K562 (cell line): ENCODE measurements around the gene YIPF2. TPM values are rescaled to one million over a fixed set of nuclear protein-coding genes. Genes with fewer than 3 reads are reported as not detected.

Experiments
- ATAC-seq: fragments of 200-7000 bp; cut with Tn5 transposase; 3 replicates; pipeline ENCODE4 v1.9.1; 2020; ENCODE audit warnings: moderate library complexity
- BruUV-seq: library from RNA; stranded (reverse); fragments of 400-500 nt; replicated peaks from 2 replicates; lab custom pipeline; 2021; lab: Mats Ljungman, UMichigan
- CTCF ChIA-PET: fragments of 300-600 bp; formaldehyde crosslinking; extraction: SDS; loops from one replicate; lab custom pipeline; 2021; ENCODE audit warnings: low intra/inter-chr PET ratio; lab: Yijun Ruan, JAX
- POLR2A ChIA-PET: fragments of 300-600, 350-650 bp; sonication (Branson Sonifier 250); formaldehyde crosslinking; extraction: SDS; loops from one replicate; lab custom pipeline; 2021; ENCODE audit warnings: antibody characterized with exemption, inconsistent platforms; lab: Yijun Ruan, JAX
- DNase-seq, 4 experiments: peaks; one replicate each; pipeline versions ENCODE4 v3.0.0 to v3.0.0-alpha.2; 2011 to 2018; ENCODE audit warnings: low spot score in 3 of 4, mixed read lengths in 3 of 4; ENCODE audit errors: extremely low read depth in 1 of 4
- FAIRE-seq: peaks from 2 replicates; lab custom pipeline; 2011; peaks lifted over from hg19 to GRCh38; lab: Jason Lieb, UNC
- H2AFZ ChIP-seq: 2 replicates; pipeline ENCODE4 v1.6.0; 2011; ENCODE audit warnings: low read depth, low read length, control low read depth, inconsistent platforms
- H3K27ac ChIP-seq: fragments of 200-600 bp; 3 replicates; pipeline ENCODE4 v1.8.0; 2011; ENCODE audit warnings: low read depth, mild to moderate bottlenecking, control low read depth, inconsistent platforms, low read length, moderate library complexity, mixed read lengths; ENCODE audit errors: extremely low read depth
- H3K27me3 ChIP-seq, 2 experiments: fragments of 300-600 bp in 1 of 2; 2 replicates in 1 of 2; 3 replicates in 1 of 2; pipeline versions ENCODE4 v1.6.0 to v1.8.0; 2011; ENCODE audit warnings: inconsistent platforms in 2 of 2, low read length in 2 of 2, mild to moderate bottlenecking in 1 of 2, mixed read lengths in 1 of 2, moderate library complexity in 1 of 2; ENCODE audit not compliant: control insufficient read depth in 2 of 2, insufficient read depth in 2 of 2
- H3K36me3 ChIP-seq: fragments of 300-600 bp; 3 replicates; pipeline ENCODE4 v1.8.0; 2011; ENCODE audit warnings: mild to moderate bottlenecking, low read length, inconsistent platforms; ENCODE audit not compliant: control insufficient read depth, insufficient read depth
- H3K4me1 ChIP-seq, 2 experiments: fragments of 200-600 bp in 1 of 2; replicated peaks in 1 of 2; 2 replicates in 1 of 2; 3 replicates in 1 of 2; pipeline versions ENCODE4 v1.5.1 to v1.8.0; 2011; ENCODE audit warnings: inconsistent platforms in 2 of 2, low read length in 2 of 2, mild to moderate bottlenecking in 1 of 2, mixed read lengths in 1 of 2, moderate library complexity in 1 of 2; ENCODE audit not compliant: control insufficient read depth in 2 of 2, insufficient read depth in 2 of 2
- H3K4me2 ChIP-seq: 2 replicates; pipeline ENCODE4 v1.6.1; 2011; ENCODE audit warnings: low read length, control low read depth, inconsistent platforms, mixed read lengths; ENCODE audit not compliant: insufficient read depth
- H3K4me3 ChIP-seq: fragments of 200-600 bp; sonication (generic), shearing (Covaris generic); 2 replicates; pipeline ENCODE4 v1.5.1; 2016; ENCODE audit warnings: control low read depth, inconsistent platforms
- H3K79me2 ChIP-seq: fragments of 200-600 bp; 3 replicates; pipeline ENCODE4 v1.8.0; 2011; ENCODE audit warnings: low read length, inconsistent platforms; ENCODE audit not compliant: control insufficient read depth, insufficient read depth
- H3K9ac ChIP-seq, 2 experiments: 2 replicates each; pipeline versions ENCODE4 v1.6.0 to v1.6.1; 2011; ENCODE audit warnings: low read depth in 2 of 2, low read length in 2 of 2, control low read depth in 1 of 2, inconsistent platforms in 1 of 2, mild to moderate bottlenecking in 1 of 2, mixed read lengths in 1 of 2; ENCODE audit not compliant: insufficient read depth in 1 of 2
- H3K9me1 ChIP-seq: one replicate; pipeline ENCODE4 v1.6.0; 2011; ENCODE audit warnings: inconsistent platforms, mild to moderate bottlenecking, low read length, moderate library complexity; ENCODE audit not compliant: control insufficient read depth, insufficient read depth
- H3K9me3 ChIP-seq: replicated peaks from 2 replicates; pipeline ENCODE4 v1.5.1; 2011; ENCODE audit warnings: low read depth, low read length, inconsistent platforms; ENCODE audit not compliant: control insufficient read depth, insufficient read depth
- H4K20me1 ChIP-seq: replicated peaks from 2 replicates; pipeline ENCODE4 v1.6.1; 2011; ENCODE audit warnings: low read length, inconsistent platforms, mixed read lengths; ENCODE audit not compliant: control insufficient read depth, insufficient read depth
- ASH1L ChIP-seq: fragments of 450-650 bp; IDR thresholded peaks from 2 replicates; pipeline ENCODE4 v1.6.1; 2018; ENCODE audit warnings: borderline replicate concordance, mild to moderate bottlenecking, low read depth; ENCODE audit not compliant: partially characterized antibody
- BRD9 ChIP-seq: fragments of 450-650 bp; IDR thresholded peaks from 2 replicates; pipeline ENCODE4 v1.6.1; 2018; ENCODE audit warnings: low read depth; ENCODE audit not compliant: partially characterized antibody
- CTCFL ChIP-seq: IDR thresholded peaks from 2 replicates; pipeline ENCODE4 v1.6.1; 2011; ENCODE audit warnings: borderline replicate concordance, low read depth, mild to moderate bottlenecking, moderate library complexity, low read length; ENCODE audit not compliant: insufficient read depth, poor library complexity, severe bottlenecking
- EP400 ChIP-seq: fragments of 450-650 bp; IDR thresholded peaks from 2 replicates; pipeline ENCODE4 v1.6.1; 2017; ENCODE audit warnings: antibody characterized with exemption, mild to moderate bottlenecking, moderate library complexity
- NR2C1 ChIP-seq, 2 experiments: fragments of 450-650 bp; IDR thresholded peaks; 2 replicates each; pipeline ENCODE4 v1.6.1; 2017; ENCODE audit warnings: mild to moderate bottlenecking in 2 of 2, antibody characterized with exemption in 1 of 2, inconsistent platforms in 1 of 2, missing compliant biosample characterization in 1 of 2, missing genetic modification characterization in 1 of 2
- SNAPC5 ChIP-seq: fragments of 250-450 bp; sonication (Bioruptor Pico); IDR thresholded peaks from 2 replicates; pipeline ENCODE4 v1.8.0; 2021; ENCODE audit warnings: moderate library complexity, mild to moderate bottlenecking, inconsistent platforms
- STAT6 ChIP-seq: sonication (generic); formaldehyde crosslinking; IDR thresholded peaks from 2 replicates; pipeline ENCODE4 v1.8.1; 2023; ENCODE audit warnings: mild to moderate bottlenecking, missing genetic modification reagents
- ZHX1 ChIP-seq: fragments of 150-350 bp; conservative IDR thresholded peaks from 2 replicates; pipeline ENCODE4 v1.6.1; 2014; ENCODE audit warnings: low read length
- ZNF217 ChIP-seq: sonication (generic); formaldehyde crosslinking; IDR thresholded peaks from 2 replicates; pipeline ENCODE4 v1.8.0; 2022; ENCODE audit warnings: mild to moderate bottlenecking, missing genetic modification reagents
- ZNF551 ChIP-seq: fragments of 250-450 bp; sonication (Bioruptor Pico); IDR thresholded peaks from 2 replicates; pipeline ENCODE4 v1.5.0; 2021; ENCODE audit warnings: mild to moderate bottlenecking, moderate library complexity
- ZNF584 ChIP-seq: fragments of 200-800 bp; sonication (Bioruptor generic); IDR thresholded peaks from 2 replicates; pipeline ENCODE4 v1.6.1; 2016; ENCODE audit warnings: low read depth, mild to moderate bottlenecking, missing genetic modification characterization, missing compliant biosample characterization
- ZNF699 ChIP-seq: fragments of 250-450 bp; sonication (Bioruptor Pico); IDR thresholded peaks from 2 replicates; pipeline ENCODE4 v1.8.0; 2021; ENCODE audit warnings: mild to moderate bottlenecking, moderate library complexity; ENCODE audit not compliant: insufficient replicate concordance
- WGBS: fragments of 100-300 bp; shearing (Covaris generic); methylation state at CpG from one replicate; pipeline ENCODE4 v1.1.6; 2016; ENCODE audit warnings: low coverage, mixed read lengths; ENCODE audit not compliant: insufficient coverage; ENCODE audit errors: missing lambda C conversion rate; 5-methylcytosine and 5-hydroxymethylcytosine counted together
- in situ Hi-C: fragments of 300-500 bp; cut with MboI; formaldehyde crosslinking; loops from 4 replicates; pipeline ENCODE4 v1.15.0; 2018; ENCODE audit warnings: inconsistent platforms, mixed read lengths
- intact Hi-C: fragments of 100-400 bp; cut with micrococcal nuclease; formaldehyde crosslinking; loops from 2 replicates; pipeline ENCODE4 v1.14.2; 2022
- polyA plus RNA-seq, 8 experiments: library from polyadenylated mRNA; depleted of rRNA in 4 of 8; stranded (reverse) in 5 of 8; unstranded in 3 of 8; fragments of >200 nt; fragmentation: Nextera tagmentation in 2 of 8; fragmentation: Illumina TruSeq in 1 of 8; extraction: Ambion mirVana in 2 of 8; extraction: Trizol in 1 of 8; gene quantifications; 2 replicates each; pipeline versions ENCODE4 v1.2.1 to v1.2.3, GENCODE V29; 2011 to 2014; ENCODE audit warnings: inconsistent platforms in 1 of 8, missing spikeins in 1 of 8
- total RNA-seq, 7 experiments: library from RNA; depleted of rRNA in 6 of 7; stranded (reverse); fragments of >200 nt in 6 of 7; fragmentation: Illumina TruSeq in 2 of 7; extraction: Trizol in 2 of 7; gene quantifications; 2 replicates each; pipeline versions ENCODE4 v1.2.1 to v1.2.3, GENCODE V29; 2011 to 2021; ENCODE audit warnings: low replicate concordance in 1 of 7

YIPF2 gene
- total and polyA plus RNA-seq, 9 of the 15 experiments (the other 6 are each of a cell fraction or from before 2014, with no cell fraction given): 1.3 to 65.2 (median 31.6) TPM

- in situ Hi-C loops: no loop called here
- no peak overlapping the region for H3K27ac ChIP-seq
- no peak for ATAC-seq
- TF ChIP-seq ZHX1 (no peak), NR2C1 (IDR thresholded peaks at IDR 0.05) (no peak), NR2C1 (tag; IDR thresholded peaks at IDR 0.05) (no peak), SNAPC5 (no peak), ZNF551 (no peak), ZNF699 (CRISPR knock-in tag) (no peak), EP400 (no peak), BRD9 (no peak), CTCFL (no peak), ZNF217 (CRISPR knock-in tag) (no peak), ZNF584 (CRISPR knock-in tag) (no peak), ASH1L (no peak), STAT6 (no peak)
Measured at GRCh38 chr19:10889880-10890279, 38.6 kb downstream of the YIPF2 start.

More at GRCh38 chr19:10889880-10890279, 38.6 kb downstream of the YIPF2 start:
- peaks cover 16% of the 10 kb centered on the region; the same call in 1 of the 3 replicates for H3K36me3 ChIP-seq
- CTCF ChIA-PET: no interaction called here
- H3K9me3 ChIP-seq: no peaks in the 10 kb centered on the region
- no peak overlapping the region for H3K4me2 ChIP-seq
- H4K20me1 ChIP-seq: peaks cover 6% of the 10 kb centered on the region; the same call in 1 of the 2 replicates
- H3K4me1 ChIP-seq: peaks cover 4 to 58% of the 10 kb centered on the region in 2 experiments; a peak in 3 of 5 replicates
- H2AFZ ChIP-seq: no peak overlapping the region
- FAIRE-seq: no peak
- peaks cover 6% of the 10 kb centered on the region for H3K9me1 ChIP-seq
- POLR2A ChIA-PET: interaction anchor here (2.0 kb wide), 1 partner anchor 10 kb away, joined by 6 read pairs; no protein-coding TSS in a partner anchor
- 90% methylated on average over 4 of the region's 4 CpGs for WGBS
- H3K27me3 ChIP-seq: no peaks in the 10 kb centered on the region; a peak in 1 of 5 replicates
- H3K9ac ChIP-seq: no peak overlapping the region
- no peak overlapping the region for H3K4me3 ChIP-seq
- no peak for DNase-seq
- intact Hi-C loops: no loop called here
- BruUV-seq: no TSS peak
- H3K79me2 ChIP-seq: peaks cover 68% of the 10 kb centered on the region
